HG03108 (cell line): Measurements from ENCODE around the gene LRRC8C.

Experiments used
- ATAC-seq: cut with Tn5 transposase; IDR thresholded peaks from one replicate; pipeline ENCODE4 v1.9.1; 2021; ENCODE audit warnings: moderate library complexity; ENCODE audit not compliant: unreplicated experiment

LRRC8C gene

DNA sequence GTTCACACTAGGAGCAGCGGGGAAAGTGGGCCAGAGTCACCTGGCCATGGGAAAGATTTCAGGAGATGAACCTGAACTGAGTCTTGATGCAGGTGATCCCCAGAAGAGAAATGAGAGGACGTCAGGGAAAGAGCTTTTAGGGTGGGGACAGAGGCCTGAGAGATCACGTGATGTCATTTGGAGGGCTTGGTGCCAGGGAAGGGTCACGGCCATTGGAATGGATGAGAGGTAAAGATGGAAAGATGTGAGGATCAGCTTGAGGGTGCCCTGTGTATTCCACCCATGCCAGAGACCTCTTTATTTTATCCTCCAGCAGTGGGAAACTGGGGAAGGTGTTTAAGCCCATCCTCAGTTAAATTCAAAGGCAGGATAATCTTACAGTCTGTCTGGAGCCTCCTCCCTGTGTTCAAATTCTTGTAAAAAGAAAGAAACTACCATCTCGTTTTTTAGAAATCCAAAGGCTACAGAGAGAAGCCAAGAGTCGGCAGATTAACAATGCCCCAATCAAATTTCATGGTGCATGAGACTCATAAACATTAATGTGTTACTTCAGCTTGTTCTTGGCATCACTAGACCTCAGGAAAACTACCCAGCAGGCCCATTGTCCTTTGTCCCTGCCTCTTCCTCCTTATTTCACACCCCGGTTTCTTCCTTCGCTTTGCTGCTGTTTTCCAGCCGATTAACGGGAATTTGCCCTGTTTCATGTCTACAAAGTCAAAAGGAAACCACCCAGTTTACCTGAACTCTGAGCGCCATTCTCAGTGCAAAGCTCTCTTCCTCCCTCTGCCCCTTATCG lies 94.8 kb downstream of the LRRC8C start:
- ATAC-seq: no peak

DNA sequence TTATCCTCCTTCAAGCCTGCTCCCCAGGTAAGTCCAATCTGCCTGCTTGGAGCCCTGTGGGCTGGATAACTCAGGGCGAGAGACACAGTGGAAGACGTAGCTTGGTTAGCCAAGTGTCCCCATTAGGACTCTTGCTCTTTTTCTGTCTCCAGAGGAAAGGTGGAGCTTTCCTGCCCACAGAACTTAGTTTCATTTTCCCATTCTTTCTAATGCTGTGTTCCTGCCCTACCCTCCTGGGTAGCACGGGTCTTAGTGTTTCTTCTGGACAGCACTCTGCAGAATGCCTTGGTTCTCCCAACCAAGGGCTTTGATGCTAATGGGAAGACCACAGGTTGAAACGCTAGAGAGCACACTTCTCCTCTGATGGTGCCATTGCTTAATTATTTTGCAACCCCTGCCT lies 95.5 kb downstream of the LRRC8C start:
- ATAC-seq: no peak

DNA sequence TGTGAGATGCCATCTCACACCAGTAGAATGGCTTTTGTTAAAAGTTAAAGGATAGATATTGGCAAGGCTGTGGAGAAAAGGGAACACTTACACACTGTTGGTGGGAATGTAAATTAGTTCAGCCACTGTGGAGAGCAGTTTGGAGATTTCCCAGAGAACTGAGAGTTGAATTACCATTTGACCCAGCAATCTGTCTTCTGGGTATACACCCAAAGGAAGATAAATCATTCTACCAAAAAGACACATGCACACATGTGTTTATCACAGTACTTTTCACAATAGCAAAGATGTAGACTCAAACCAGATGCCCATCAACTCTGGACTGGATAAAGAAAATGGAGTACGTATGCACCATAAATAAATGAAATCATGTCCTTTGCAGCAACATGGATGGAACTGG lies 99.3 kb downstream of the LRRC8C start:
- ATAC-seq: no peak

DNA sequence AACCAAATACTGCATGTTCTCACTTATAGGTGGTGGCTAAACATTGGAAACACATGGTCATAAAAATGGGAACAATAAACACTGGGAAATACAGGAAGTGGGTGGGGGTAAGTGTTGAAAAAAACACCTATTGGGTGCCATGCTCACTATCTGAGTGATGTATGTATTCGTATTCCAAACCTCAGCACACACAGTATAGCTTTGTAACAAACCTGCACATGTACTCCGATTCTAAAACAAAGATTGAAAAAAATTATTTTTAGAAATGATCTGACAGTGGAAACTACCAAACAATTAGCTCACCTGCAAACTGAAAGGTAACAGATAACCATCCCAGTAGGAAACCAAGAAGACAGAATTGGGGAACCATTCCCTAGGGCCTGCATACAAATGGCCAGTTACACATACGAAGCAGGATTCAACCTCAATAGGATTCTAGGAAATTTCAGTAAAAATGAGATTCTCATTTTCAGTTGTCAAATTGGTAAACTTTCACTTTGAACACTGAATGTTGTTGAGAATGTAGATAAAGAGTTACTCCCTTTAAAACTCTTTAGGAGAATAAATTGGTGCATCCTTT lies 99.8 kb downstream of the LRRC8C start:
- no peak for ATAC-seq

DNA sequence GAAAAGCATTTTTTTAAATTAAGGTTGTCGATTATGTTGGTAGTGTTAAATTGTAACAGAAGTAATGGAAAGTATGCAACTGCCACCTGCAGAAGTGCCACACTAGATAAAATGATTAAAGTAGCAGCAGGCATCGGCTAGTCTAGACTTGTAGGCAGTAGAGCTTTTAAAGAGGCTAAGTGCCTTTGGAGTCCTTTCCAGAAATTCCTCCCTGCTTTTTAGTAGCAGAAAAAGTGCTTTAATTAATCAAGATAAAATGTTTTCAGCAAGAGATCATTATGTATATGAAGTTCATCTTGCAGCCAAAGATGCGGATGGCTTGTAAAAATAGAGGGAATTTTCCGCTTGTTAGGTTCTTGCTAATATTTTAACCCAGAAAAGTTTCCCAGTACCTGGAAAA lies 100.8 kb downstream of the LRRC8C start:
- no peak for ATAC-seq

DNA sequence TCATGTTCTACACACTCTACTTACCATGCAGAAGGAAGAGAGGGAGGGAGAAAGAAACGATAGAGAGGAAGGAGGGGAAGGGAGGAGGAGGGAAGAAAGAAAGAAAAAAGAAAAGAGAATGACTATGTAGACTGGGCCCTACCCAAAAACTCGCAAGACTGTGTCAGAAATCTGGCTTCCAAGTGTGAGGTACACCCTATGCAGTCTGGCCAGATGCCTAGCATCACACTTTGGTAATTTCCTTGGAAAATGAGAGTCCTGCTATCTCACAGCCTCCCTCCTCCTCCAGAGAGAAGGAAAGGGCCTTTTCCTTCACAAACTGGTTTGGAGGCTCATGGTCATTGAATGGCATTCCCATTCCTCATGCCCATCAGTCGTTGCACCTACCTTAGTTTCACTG lies 101.5 kb downstream of the LRRC8C start:
- ATAC-seq: no peak

DNA sequence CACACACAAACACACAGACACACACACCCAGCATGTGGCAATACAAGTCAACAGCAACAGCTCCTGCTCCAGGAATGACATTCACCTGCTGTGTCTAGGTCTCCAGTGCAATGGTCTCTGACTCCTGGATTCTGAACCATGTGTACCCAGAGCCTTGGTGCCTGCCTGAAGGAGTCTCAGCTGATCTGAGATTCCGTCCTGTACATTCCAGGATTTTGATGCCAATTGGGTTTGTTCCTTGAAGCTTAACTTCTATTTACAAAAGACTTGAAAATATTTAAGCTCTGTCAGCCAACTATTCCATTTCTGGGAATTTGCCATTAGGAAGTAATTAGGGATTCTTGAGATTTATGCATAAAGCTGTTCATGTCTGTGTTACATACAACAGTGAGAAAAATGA lies 102.6 kb downstream of the LRRC8C start:
- ATAC-seq: no peak

DNA sequence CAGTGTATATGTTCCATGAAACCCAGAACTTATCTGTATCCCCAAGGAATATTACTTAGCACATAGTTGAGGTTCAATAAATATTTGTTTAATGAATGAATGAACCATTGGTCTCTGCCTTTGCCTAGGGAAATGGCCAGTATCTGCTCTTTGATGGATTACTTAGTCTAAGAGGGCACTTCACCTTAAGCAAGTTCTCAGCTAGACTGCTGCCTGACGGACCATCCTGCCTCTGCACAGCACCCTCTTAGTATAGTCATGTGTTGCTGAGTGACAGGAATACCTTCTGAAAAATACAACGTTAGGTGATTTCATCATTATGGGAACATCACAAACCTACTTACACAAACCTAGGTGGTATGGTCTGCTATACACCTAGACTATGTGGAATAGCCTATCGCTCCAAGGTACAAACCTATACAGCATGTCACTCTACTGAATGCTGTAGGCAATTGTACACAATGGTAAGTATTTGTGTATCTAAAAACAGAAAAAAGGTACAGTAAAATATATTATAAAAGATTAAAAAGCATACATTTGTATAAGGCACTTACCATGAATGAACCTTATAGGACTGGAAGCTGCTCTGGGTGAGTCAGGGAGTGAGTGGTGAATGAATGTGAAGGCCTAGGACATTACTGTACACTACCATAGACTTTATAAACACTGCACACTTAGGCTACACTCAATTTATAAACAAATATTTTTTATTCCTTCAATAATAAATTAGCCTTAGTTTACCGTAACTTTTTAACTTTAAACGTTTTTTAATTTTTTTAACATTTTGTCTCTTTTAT lies 104.2 kb downstream of the LRRC8C start:
- no peak for ATAC-seq

DNA sequence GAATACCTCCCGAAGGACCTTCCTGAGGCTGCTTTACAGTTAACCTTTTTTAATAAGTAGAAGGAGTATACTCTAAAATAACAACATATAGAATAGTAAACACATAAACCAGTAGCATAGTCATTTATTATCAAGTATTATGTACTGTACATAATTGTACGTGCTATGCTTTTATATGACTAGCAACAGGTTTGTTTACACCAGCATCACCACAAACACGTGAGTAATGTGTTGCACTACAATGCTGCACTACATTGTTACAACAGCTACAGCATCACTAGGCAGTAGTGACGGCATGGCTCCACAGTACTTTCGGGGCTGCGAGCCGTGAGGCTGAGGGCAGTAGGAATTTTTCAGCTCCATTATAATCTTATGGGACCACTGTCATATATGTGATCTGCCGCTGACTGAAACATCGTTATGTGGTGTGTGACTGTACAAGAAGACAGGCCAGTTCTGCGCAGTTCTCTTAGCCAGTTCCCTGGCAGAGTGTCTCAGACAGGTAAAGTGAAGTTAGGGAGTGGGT lies 105.1 kb downstream of the LRRC8C start:
- ATAC-seq: no peak

DNA sequence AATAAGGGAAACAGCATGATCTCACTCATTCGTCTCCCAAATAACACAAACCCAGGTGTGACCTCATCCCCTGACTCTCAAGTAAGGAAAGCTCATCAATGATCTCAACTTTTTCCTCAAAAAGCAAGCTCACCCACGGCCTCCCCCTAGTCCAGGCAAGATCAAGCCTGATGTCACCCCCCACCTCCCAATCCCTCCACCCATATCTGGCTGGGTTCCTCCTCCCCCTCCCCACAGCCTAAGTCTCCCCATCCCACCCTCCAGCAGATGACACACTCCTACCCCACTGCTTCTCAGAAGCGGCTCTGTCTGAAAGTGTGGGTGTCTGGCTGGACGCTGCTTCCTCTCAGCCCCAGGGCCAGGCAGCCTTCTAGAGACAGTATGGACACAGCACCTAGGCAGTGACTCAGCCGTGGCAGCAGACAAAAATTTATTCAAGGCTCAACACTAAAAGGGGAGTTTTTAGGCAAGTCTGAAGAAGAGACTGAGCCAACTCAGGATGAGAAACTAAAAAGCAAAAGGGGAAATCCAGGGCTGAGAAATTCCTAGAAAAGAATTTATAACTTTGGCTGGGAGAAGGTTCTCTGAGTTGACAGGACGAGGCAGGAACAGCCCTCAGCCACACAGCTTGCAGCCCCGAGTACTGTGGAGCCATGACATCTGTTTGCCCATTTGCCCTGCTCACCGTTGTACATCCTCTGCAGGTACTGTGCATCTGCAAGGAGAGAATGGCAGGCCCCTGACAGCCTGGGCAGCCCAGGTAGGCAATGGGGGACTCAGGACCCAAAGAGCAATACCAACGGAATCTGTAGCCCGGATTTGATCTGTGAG lies 106.3 kb downstream of the LRRC8C start:
- ATAC-seq: no peak

DNA sequence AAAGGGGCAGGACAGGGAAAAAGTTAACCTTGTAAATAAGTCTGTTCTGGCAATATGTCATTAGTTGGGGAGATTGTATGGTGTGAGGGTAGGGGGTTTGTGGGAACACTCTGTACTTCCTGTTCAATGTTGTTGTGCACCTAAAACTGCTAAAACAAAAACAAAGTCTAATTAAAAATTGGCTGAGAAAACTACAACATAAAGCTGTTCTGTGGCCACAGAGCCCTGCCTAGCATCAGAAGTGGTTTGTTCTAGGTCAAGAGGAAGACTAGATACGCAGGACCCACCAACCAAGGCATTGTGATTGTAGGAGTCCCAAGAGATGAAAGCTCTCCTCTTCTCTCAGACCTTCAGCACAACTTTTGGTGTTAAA lies 106.9 kb downstream of the LRRC8C start:
- ATAC-seq: no peak

DNA sequence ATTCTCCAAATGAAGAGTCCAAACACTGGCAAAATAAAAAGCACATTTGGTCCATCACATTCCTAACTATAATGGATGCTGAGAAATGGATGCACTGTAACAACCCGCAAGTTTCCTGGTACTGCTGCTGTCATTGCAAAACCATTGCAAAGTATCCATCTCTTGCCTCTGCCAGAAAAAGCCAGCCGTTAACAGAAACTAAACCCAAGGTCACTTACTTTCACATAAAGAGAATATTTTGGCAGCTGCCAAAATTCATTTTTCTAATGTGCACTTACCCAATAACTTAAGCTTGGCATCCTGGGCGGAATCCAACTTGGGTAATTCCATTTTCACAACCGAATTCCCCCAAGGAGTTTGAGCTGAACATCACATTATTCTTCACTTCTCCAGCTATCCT lies 110.9 kb downstream of the LRRC8C start:
- ATAC-seq: no peak

DNA sequence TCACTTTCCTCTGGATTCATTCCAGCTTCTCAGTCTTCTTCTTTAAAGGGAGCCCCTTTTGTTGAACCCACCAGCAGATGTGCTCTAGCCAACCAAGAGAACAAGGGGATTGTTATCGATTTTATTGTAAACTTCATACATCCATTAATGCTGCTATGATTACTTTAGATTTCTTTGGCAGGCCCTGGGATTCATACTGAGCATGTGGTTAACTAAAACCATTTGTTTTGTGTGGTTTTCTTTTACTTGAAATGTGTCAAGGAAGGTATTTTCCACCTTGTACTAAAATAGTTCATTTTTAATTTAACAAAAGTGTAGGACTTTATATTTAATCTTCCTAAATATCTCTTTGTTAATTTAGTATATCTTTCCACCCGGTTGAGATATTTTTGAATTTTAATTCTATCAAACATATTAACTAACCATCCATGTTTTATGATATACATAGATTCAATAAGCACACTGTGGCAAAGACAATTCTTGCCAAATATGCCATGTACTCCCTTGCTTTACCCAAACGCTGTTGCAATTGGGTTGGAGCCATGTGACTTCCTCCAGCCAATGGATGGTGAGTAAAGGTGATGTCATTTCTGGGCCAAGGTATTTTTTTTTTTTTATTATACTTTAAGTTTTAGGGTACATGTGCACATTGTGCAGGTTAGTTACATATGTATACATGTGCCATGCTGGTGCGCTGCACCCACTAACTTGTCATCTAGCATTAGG lies 113.7 kb downstream of the LRRC8C start:
- no peak for ATAC-seq

DNA sequence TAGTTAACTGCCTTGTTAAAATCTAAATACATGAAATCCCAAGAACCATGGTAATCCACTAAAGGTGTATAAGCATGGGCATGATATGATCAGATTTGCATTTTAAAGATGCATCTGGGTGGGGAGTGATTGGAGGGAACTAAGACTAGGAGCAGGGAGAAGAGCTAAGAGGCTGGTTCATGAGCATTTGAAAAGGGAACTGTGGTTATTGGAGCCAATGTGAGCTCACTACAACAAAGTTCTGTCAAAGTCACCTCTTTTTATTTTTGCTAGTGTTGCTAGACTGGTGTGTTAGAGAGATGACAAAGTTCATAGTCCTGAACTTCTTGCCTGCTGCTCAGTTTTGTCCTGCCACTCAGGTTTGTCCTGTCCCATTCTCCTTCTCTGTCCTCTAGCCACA lies 120.8 kb downstream of the LRRC8C start:
- ATAC-seq: no peak

DNA sequence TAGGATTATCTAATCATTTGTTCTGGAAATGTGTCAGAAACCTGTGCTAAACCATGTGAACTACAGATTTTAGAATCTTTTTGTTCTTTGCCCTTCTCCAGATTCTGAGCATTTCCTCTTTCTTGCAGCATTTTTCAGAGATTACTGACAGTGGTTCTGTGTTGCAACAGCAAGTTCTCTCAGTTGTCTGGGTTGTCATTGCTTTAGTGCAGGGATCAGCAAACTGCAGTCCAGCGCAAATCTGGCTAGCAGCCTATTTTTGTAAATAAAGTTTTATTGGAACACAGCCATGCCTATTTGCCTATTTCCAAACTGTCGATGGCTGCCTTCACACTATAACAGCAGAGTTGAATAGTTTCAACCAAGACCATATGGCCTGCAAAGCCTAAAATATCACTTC lies 121.6 kb downstream of the LRRC8C start:
- no peak for ATAC-seq

DNA sequence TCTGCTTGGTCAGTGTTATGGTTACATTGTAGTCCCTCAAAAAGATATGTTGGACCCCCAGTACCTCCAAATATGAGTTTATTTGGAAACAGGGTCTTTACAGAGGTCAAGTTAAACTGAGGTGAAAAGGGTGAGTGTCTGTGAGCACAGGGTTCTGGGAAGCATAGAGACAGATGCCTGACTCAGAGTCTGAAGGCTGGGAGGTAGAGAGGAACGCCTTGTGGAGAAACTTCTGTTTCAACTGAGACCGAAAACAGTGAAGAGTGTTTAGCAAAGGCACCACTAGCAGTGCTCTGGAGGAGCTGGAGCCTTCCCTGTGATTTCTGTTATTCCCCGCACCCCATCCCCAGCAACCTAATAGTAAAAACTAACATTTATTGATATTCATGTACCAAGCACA lies 122.7 kb downstream of the LRRC8C start:
- no peak for ATAC-seq

DNA sequence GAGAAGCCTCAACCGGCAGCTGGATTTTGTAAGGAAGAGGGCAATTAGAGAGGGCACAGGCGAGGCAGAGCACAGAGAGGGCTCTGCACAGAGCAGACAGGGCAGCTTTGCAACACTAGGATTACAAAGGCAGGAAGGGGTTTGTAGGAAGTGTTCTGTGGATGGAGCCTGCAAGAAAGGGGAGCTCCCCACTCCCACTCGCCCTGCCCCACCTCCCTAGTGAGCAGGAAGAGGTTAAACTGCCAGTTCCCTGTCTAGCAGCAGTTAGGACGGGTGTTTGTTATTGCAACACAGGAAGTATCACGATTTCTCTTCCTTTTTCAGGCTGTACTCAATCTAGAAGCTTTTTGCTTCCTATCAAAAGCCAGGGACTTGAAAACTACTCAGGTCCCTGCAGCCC lies 124.6 kb downstream of the LRRC8C start:
- no peak for ATAC-seq

DNA sequence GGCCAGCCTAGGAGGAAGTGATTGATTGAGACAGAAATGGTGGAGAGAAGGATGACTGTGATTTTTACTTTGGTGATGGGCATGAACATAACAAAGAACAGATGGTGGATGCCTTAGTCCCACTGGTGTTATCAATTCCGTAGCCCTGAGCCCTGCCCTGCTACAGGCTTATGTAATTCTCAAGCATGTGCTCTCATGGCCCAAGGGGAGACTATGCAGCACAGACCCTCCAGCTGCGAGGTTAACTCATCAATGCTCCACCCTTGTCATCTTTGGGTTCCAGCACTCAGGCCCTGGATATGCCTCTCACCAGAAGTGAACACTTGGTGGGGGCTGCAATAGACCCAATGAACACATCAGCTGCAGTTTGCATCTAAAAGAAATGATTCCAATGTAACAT lies 125.2 kb downstream of the LRRC8C start:
- no peak for ATAC-seq

DNA sequence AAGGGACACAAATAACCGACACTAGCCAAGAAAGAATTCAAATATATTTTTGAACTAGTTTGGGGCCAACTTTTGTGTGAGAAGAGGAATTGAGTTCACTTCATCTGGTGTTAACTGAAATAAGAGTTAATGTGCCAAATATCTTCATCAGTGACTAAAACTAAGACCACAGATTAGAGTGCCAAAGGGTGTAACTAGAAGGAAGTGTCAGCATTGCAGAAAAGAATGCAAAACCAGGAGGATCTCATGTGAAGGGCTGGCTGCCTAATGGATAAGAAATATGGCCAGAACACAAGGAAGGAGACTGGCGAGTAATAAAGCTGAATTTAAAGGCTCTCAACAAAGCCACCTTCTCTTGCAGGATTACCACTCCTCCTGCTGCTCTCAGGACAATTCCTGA lies 126.1 kb downstream of the LRRC8C start:
- ATAC-seq: no peak

DNA sequence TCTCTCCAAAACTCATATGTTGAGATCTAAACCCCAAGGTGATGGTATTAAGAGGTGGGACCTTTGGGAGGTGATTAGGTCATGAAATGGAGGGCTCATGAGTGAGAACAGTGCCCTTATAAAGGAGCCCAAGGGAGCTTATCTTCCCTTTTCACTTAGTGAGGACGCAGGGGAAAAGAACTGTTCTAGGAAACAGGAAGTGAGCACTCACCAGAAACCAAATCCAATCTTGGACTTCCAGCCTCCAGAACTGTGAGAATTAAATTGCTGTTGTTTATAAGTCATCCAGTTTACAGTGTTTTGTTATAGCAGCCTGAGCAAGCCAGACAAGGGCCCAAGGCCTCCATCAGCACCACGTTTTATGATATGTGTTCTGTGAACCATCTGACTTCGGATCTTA lies 127.6 kb downstream of the LRRC8C start:
- ATAC-seq: no peak
